GM18505 (cell line): Measurements from ENCODE around the gene ASAP3.

Experiments
- ATAC-seq: cut with Tn5 transposase; IDR thresholded peaks from one replicate; pipeline ENCODE4 v1.9.1; 2021; ENCODE audit not compliant: unreplicated experiment
- POLR2A ChIP-seq: IDR thresholded peaks from 4 replicates; pipeline ENCODE4 v1.6.1; 2011; ENCODE audit warnings: borderline replicate concordance; ENCODE audit not compliant: insufficient read depth, insufficient read length; ENCODE audit errors: extremely low read depth

ASAP3 gene

GRCh38 chr1:23483321-23484252, at the start of gene ASAP3:
Gene ASAP3, minus strand, starts transcription at chr1:23484179. Its CDS starts 46 bp downstream, at chr1:23484133.
- ATAC-seq: no peak
- no peak for TF ChIP-seq POLR2A

DNA sequence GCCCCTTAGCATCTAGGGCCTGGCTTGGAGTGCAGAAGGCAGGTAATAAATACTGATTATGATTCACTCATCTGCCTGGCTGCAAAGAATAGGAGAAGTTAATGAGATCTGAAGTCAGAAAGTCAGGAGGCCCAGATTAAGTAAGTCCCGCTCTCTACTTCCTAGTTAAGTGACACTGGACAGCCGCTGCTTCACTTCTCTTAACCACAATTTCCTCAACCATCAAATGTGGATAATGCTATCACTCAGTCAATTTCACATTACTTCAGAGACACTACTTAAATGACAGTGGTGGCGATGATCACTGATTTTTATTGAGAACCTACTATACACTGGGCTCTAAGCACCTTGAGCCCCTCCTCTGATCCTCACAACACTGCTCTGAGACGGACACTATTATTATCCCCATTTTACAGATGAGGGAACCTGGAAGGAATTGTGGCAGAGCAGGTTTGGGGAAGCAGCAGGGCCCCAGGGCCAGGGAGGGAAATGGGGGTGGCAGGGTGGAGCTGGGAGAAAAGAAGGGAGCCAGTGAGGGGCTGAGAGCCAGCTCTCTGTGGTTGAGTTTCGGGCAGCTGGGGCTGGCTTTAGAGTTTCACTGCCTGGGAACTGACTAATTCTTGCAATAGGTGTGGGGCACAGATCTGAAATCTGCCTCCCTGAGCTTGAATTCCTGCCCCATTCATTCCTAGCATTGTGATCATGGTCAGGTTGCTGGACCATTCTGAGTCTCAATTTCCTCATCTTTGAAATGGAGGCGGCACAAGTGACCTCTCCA, 49.5 kb upstream of the ASAP3 start:
- ATAC-seq: no peak
- TF ChIP-seq POLR2A: no peak

DNA sequence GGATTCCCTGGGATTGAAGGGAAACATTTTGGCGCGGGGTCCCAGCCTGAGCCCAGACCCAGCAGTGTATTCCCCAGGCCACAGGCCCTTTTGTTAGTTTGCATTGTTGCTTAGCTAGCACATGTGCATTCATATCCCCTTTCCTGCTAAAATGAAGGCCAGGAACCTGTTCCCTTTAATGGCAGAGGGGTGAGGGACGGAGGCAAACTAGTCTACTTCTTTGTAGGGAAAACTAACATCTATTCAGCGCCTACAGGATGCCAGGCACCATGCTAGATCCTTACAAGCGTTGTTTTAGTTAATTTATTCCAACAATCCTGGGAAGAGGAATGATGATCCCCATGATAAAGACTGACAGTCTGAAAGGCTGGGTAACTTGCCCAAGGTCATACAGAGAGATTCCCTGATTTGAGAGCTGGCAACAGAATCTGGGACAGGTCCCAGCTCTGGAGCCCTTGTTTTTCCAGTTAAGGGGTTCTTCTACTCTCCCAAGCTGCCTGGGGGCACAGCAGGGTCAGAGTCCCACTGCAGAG, 47.6 kb upstream of the ASAP3 start:
- ATAC-seq: no peak
- TF ChIP-seq POLR2A: no peak

GRCh38 chr1:23530747-23531561, 47.0 kb upstream of the ASAP3 start, which contains the start of gene E2F2:
Gene E2F2, minus strand, starts transcription at chr1:23531233. Its CDS starts 440 bp downstream, at chr1:23530793.
- TF ChIP-seq POLR2A: peak; percentile 20
- peak; percentile 52 for ATAC-seq

DNA sequence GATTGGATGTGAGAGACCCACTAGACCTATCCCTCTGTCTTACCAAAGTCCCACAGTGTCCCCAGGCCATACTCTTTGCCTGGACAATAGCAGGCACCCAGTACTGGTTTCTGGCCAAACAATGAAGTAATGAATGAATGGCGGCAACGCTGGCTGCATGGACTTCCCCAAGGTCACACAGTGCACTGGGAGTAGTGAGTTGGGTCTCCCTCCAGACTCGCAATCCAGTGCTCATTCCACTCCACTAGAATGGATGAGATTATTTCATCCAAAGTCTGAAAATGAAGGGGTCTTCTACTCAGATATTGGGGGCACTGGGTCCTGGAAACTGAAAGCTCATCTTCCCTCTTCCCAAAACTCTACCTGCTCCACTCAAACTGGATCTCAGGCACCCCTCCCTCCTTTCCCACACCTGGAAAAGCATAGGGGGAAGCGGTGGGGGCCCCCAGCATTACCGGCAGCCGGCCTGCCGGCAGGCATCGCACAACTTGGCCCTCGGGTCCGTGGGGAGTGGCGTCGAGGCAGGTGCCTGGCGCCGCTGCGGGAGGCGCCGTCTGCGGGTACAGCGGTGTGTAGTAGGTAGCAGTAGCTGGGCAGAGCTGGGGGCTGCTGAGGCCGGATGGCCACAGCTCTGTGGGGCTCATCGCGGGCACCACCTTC, 46.2 kb upstream of the ASAP3 start:
- no peak for TF ChIP-seq POLR2A
- ATAC-seq: no peak

- ATAC-seq: no peak
- no peak for TF ChIP-seq POLR2A
Observed at GRCh38 chr1:23529146-23530086, 45.4 kb upstream of the ASAP3 start.

DNA sequence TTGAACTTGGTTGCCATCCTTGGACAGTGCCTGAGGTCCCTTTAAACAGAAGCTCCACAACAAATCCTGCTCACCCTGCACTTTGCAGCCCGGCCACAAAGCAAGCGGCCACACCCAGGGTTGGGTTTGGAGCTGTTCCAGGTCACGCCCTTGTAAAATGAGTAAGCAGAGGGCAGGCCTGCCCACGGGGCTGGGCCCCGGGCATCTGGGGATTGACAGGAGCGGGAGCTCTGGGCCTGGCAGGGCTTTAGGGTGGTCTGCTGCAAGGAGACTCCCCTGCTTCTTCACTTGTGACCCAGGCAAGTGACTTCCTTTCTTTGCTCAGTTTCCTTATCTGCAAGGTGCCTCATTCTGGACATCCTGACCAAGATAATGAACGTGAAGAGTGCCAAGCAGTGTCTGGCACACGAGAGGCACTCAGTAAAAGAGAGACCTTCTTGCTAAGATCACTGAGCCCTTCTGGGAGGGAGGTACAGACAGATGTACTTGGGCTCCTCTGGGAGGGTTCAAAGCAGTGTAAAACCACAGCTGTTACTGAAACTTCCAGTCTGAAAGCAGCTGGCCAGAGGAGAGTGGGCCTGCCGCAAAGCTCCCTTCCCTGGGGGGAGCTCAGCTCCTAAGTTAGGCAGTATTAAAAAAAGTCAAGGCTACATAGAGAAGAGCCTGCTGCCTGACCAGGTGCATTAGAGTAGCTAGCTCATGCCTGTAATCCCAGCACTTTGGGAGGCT, 44.4 kb upstream of the ASAP3 start:
- TF ChIP-seq POLR2A: peak; percentile 43
- ATAC-seq: peak; percentile 37

DNA sequence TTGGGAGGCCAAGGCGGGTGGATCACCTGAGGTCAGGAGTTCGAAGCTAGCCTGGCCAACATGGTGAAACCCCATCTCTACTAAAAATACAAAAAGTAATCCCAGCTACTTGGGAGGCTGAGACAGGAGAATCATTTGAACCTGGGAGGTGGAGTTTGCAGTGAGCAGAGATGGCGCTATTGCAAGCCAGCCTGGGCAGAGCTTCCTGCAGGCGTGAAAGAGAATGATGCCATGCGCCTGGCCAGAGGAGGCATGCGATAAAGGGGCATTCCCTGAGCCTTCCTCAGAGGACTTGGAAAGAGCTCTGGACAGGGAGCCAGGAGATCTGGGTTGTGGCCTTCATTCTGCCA, 43.9 kb upstream of the ASAP3 start:
- ATAC-seq: no peak
- TF ChIP-seq POLR2A: no peak

- TF ChIP-seq POLR2A: no peak
- no peak for ATAC-seq
Observed at GRCh38 chr1:23527366-23527765, 43.4 kb upstream of the ASAP3 start.

DNA sequence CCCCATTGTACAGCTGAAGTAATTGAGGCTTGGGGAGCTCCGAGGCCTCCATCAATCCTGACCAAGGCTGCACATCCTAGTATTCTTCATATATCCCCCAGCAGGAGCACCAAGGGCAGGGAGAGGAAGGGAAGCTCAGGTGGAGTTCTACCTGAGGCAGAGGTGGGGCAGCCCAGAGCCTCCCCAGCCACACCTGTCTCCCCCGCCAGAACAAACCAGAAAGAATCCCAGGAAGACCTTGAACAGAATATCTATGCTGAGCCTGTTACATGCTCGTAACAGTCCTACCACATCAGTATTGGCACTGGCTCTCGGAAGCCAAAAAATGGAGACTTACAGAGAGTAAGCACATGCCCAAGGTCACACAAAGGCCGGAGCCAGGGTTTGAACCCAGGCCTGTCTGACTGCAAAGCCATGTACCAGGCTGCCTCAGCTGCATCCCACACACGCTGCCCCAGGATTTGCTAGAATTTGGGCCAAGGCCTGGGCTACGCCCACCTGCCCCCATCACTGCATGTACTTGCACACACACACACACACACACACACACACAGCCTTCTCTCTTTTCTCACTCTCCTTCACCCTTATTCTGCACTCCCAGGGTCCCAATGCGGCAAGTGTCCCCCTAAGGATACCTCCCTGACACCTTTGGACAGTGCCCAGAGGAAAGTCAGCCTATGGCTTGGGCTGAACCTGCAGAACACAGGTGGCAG, 42.5 kb upstream of the ASAP3 start:
- no peak for ATAC-seq
- TF ChIP-seq POLR2A: no peak
